ENCODE measurements around the gene FHL3. TPM values are rescaled to one million over a fixed set of nuclear protein-coding genes. Genes with fewer than 3 reads are reported as not detected.

FHL3 gene
- total RNA-seq, 1 donor from 2014 or later, result 21.2 TPM

GRCh38 chr1:38026592-38027200 is 21.4 kb upstream of the FHL3 start:
- H3K27me3 Mint-ChIP-seq (ENCODE audit: low read depth), result peaks cover 3% of the 10 kb centered on the region
- DNase-seq (ENCODE audit: low read depth, low spot score), result peak; percentile 53
- TF ChIP-seq CTCF (conservative IDR thresholded peaks at IDR 0.05), result peak; percentile 83
- H3K4me3 Mint-ChIP-seq, result no peak overlapping the region
- H3K27ac Mint-ChIP-seq (ENCODE audit: unreplicated experiment), result peak overlapping the region; percentile 22
- no peaks in the 10 kb centered on the region for H3K36me3 Mint-ChIP-seq (ENCODE audit: low read depth)
- peaks cover 30% of the 10 kb centered on the region for H3K4me1 Mint-ChIP-seq
- no peaks in the 10 kb centered on the region for H3K9me3 Mint-ChIP-seq

- H3K4me1 Mint-ChIP-seq, result peaks cover 26% of the 10 kb centered on the region
- H3K4me3 Mint-ChIP-seq, result no peak overlapping the region
- TF ChIP-seq CTCF (conservative IDR thresholded peaks at IDR 0.05), result no peak
- H3K36me3 Mint-ChIP-seq (ENCODE audit: low read depth), result no peaks in the 10 kb centered on the region
- peaks cover 3% of the 10 kb centered on the region for H3K27me3 Mint-ChIP-seq (ENCODE audit: low read depth)
- no peak for DNase-seq (ENCODE audit: low read depth, low spot score)
- no peak overlapping the region for H3K27ac Mint-ChIP-seq (ENCODE audit: unreplicated experiment)
- H3K9me3 Mint-ChIP-seq, result no peaks in the 10 kb centered on the region
Observed at GRCh38 chr1:38025664-38026063, 20.4 kb upstream of the FHL3 start.

- H3K4me3 Mint-ChIP-seq, result no peak overlapping the region
- DNase-seq (ENCODE audit: low read depth, low spot score), result no peak
- H3K27ac Mint-ChIP-seq (ENCODE audit: unreplicated experiment), result no peak overlapping the region
- H3K4me1 Mint-ChIP-seq, result peaks cover 22% of the 10 kb centered on the region
- TF ChIP-seq CTCF (conservative IDR thresholded peaks at IDR 0.05), result no peak
- H3K36me3 Mint-ChIP-seq (ENCODE audit: low read depth), result no peaks in the 10 kb centered on the region
- H3K27me3 Mint-ChIP-seq (ENCODE audit: low read depth), result peaks cover 3% of the 10 kb centered on the region
- no peaks in the 10 kb centered on the region for H3K9me3 Mint-ChIP-seq
Observed at GRCh38 chr1:38025233-38025632, 19.9 kb upstream of the FHL3 start.

GRCh38 chr1:38022810-38023209 is 17.5 kb upstream of the FHL3 start:
- no peak overlapping the region for H3K4me3 Mint-ChIP-seq
- no peak for DNase-seq (ENCODE audit: low read depth, low spot score)
- H3K4me1 Mint-ChIP-seq, result peaks cover 4% of the 10 kb centered on the region
- H3K27me3 Mint-ChIP-seq (ENCODE audit: low read depth), result no peaks in the 10 kb centered on the region
- TF ChIP-seq CTCF (conservative IDR thresholded peaks at IDR 0.05), result no peak
- no peaks in the 10 kb centered on the region for H3K9me3 Mint-ChIP-seq
- no peaks in the 10 kb centered on the region for H3K36me3 Mint-ChIP-seq (ENCODE audit: low read depth)
- no peak overlapping the region for H3K27ac Mint-ChIP-seq (ENCODE audit: unreplicated experiment)

- DNase-seq (ENCODE audit: low read depth, low spot score), result no peak
- no peaks in the 10 kb centered on the region for H3K27me3 Mint-ChIP-seq (ENCODE audit: low read depth)
- H3K36me3 Mint-ChIP-seq (ENCODE audit: low read depth), result no peaks in the 10 kb centered on the region
- no peaks in the 10 kb centered on the region for H3K9me3 Mint-ChIP-seq
- peaks cover 4% of the 10 kb centered on the region for H3K4me1 Mint-ChIP-seq
- H3K4me3 Mint-ChIP-seq, result no peak overlapping the region
- TF ChIP-seq CTCF (conservative IDR thresholded peaks at IDR 0.05), result no peak
- H3K27ac Mint-ChIP-seq (ENCODE audit: unreplicated experiment), result no peak overlapping the region
Observed at GRCh38 chr1:38021969-38022368, 16.7 kb upstream of the FHL3 start.

Measured in neural crest cell (in vitro differentiated cells).